Fibroblast of the conjunctiva (primary cell): ENCODE data around the gene NPR2.

ENCODE experiments used
- DNase-seq: peaks from one replicate; pipeline ENCODE4 v3.0.0-alpha.2; 2010; ENCODE audit warnings: low read depth

Gene NPR2

GRCh38 chr9:35832814-35833213 is 41.4 kb downstream of the NPR2 start:
- no peak for DNase-seq

GRCh38 chr9:35834260-35835215 is 43.1 kb downstream of the NPR2 start:
- DNase-seq: no peak

GRCh38 chr9:35835216-35835632 is 43.8 kb downstream of the NPR2 start:
- DNase-seq: no peak

GRCh38 chr9:35835766-35836165 is 44.4 kb downstream of the NPR2 start:
- no peak for DNase-seq

- DNase-seq: no peak
Observed at GRCh38 chr9:35836595-35836994, 45.2 kb downstream of the NPR2 start.

- DNase-seq: no peak
Observed at GRCh38 chr9:35839926-35840325, 48.5 kb downstream of the NPR2 start.

- DNase-seq: no peak
Observed at GRCh38 chr9:35840881-35841644, 49.7 kb downstream of the NPR2 start.

- DNase-seq: no peak
Observed at GRCh38 chr9:35841645-35841900, 50.2 kb downstream of the NPR2 start.

- DNase-seq: no peak
Observed at GRCh38 chr9:35842020-35842745, 50.8 kb downstream of the NPR2 start.

GRCh38 chr9:35842795-35843194 is 51.4 kb downstream of the NPR2 start:
- no peak for DNase-seq

GRCh38 chr9:35844628-35845270 is 53.4 kb downstream of the NPR2 start:
- DNase-seq: peak; percentile 75

GRCh38 chr9:35845824-35846771 is 54.7 kb downstream of the NPR2 start:
- no peak for DNase-seq

- DNase-seq: no peak
Observed at GRCh38 chr9:35847792-35848572, 56.6 kb downstream of the NPR2 start.

- DNase-seq: no peak
Observed at GRCh38 chr9:35852267-35852815, 61.0 kb downstream of the NPR2 start.

- no peak for DNase-seq
Observed at GRCh38 chr9:35852876-35853865, 61.8 kb downstream of the NPR2 start.

- no peak for DNase-seq
Observed at GRCh38 chr9:35854091-35854762, 62.8 kb downstream of the NPR2 start.

GRCh38 chr9:35856206-35856605 is 64.8 kb downstream of the NPR2 start:
- no peak for DNase-seq

- DNase-seq: no peak
Observed at GRCh38 chr9:35856882-35857281, 65.5 kb downstream of the NPR2 start.
